ENCODE results near the gene COPG2.

COPG2 gene

GRCh38 chr7:130655286-130655685 lies 13.3 kb downstream of the COPG2 start:
- H3K4me3 ChIP-seq (replicated peaks; ENCODE audit: low read depth, low read length), result no peak overlapping the region

GRCh38 chr7:130654850-130655249 lies 13.7 kb downstream of the COPG2 start:
- no peak for DNase-seq (ENCODE audit: extremely low read depth, low read depth)
- no peak overlapping the region for H3K4me3 ChIP-seq (replicated peaks; ENCODE audit: low read depth, low read length)
- TF ChIP-seq CTCF (IDR thresholded peaks at IDR 0.05; ENCODE audit: low read depth, low read length, missing control alignments), result no peak

More at GRCh38 chr7:130655286-130655685, 13.3 kb downstream of the COPG2 start:
- DNase-seq (ENCODE audit: extremely low read depth, low read depth), result no peak
- no peak for TF ChIP-seq CTCF (IDR thresholded peaks at IDR 0.05; ENCODE audit: low read depth, low read length, missing control alignments)

GRCh38 chr7:130650611-130651120 lies 17.9 kb downstream of the COPG2 start:
- H3K4me3 ChIP-seq (replicated peaks; ENCODE audit: low read depth, low read length), result no peak overlapping the region
- TF ChIP-seq CTCF (IDR thresholded peaks at IDR 0.05; ENCODE audit: low read depth, low read length, missing control alignments), result no peak
- DNase-seq (ENCODE audit: extremely low read depth, low read depth), result no peak

GRCh38 chr7:130649004-130649790 lies 19.4 kb downstream of the COPG2 start:
- no peak for TF ChIP-seq CTCF (IDR thresholded peaks at IDR 0.05; ENCODE audit: low read depth, low read length, missing control alignments)

GRCh38 chr7:130648580-130648979 lies 20.0 kb downstream of the COPG2 start:
- no peak overlapping the region for H3K4me3 ChIP-seq (replicated peaks; ENCODE audit: low read depth, low read length)
- no peak for DNase-seq (ENCODE audit: extremely low read depth, low read depth)
- no peak for TF ChIP-seq CTCF (IDR thresholded peaks at IDR 0.05; ENCODE audit: low read depth, low read length, missing control alignments)

More at GRCh38 chr7:130649004-130649790, 19.4 kb downstream of the COPG2 start:
- DNase-seq (ENCODE audit: extremely low read depth, low read depth), result peak; percentile 25
- H3K4me3 ChIP-seq (replicated peaks; ENCODE audit: low read depth, low read length), result no peak overlapping the region

- no peak overlapping the region for H3K4me3 ChIP-seq (replicated peaks; ENCODE audit: low read depth, low read length)
- no peak for DNase-seq (ENCODE audit: extremely low read depth, low read depth)
- TF ChIP-seq CTCF (IDR thresholded peaks at IDR 0.05; ENCODE audit: low read depth, low read length, missing control alignments), result no peak
Observed at GRCh38 chr7:130642383-130642782, 26.2 kb downstream of the COPG2 start.
